Measurements from ENCODE around the gene ACVR2B. TPM values are rescaled to one million over a fixed set of nuclear protein-coding genes. Genes with fewer than 3 reads are reported as not detected.
A peak's percentile ranks its signal among the peaks of the same experiment; 100 is the strongest.

Gene ACVR2B
- total and polyA plus RNA-seq, 2 of the 13 experiments (the other 11 are each of a cell fraction or from before 2014, with no cell fraction given): 10.0 to 12.7 TPM

DNA sequence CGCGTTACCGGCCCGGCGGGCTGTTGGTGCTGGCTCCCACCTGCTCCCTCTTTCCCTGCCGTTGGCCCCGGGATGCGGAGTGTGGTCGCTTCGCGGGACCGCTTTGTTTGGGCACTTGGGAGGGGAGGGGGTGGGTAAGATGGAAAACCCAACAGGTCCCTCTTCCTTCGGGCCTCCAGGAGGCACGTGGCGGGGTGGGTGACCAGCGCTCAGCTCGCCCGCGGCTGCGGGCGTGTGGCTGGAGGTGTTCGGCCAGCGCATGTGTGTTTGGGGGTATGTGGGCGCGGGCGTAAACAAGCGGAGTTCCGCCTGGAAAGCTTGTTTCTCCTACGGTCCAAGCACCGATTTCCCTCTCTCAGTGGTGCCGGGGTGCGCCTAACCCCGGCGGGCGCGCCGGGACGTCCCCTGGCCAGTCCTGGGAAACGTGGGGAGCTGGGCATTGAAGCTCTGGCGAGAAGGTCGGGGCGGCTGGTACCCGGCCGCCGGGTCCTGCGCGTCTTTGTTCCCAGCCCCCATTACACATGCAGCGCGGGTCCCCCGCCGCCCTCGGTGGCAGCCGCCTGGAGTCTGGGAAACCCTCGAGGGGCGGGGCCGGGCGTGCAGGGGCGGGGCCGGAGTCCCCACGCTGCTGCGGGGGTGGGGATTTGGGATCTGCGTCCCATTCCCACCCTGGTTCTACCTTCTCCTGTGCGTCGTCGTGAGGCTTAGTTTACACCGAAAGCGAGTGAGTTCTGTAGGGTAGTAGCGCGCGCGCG, 1.4 kb downstream of the ACVR2B start (continued):
- TF ChIP-seq, protein P1, sequence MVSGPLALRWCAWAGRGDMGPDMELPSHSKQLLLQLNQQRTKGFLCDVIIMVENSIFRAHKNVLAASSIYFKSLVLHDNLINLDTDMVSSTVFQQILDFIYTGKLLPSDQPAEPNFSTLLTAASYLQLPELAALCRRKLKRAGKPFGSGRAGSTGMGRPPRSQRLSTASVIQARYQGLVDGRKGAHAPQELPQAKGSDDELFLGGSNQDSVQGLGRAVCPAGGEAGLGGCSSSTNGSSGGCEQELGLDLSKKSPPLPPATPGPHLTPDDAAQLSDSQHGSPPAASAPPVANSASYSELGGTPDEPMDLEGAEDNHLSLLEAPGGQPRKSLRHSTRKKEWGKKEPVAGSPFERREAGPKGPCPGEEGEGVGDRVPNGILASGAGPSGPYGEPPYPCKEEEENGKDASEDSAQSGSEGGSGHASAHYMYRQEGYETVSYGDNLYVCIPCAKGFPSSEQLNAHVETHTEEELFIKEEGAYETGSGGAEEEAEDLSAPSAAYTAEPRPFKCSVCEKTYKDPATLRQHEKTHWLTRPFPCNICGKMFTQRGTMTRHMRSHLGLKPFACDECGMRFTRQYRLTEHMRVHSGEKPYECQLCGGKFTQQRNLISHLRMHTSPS (CRISPR knock-in tag; IDR thresholded peaks at IDR 0.05; ENCODE audit: low read depth): 0 out of 2 replicates have a peak, but pooled peaks have one; percentile 46
- TF ChIP-seq AHR (CRISPR knock-in tag; IDR thresholded peaks at IDR 0.05) (peak; percentile 40; the same call in 1 of the 2 replicates), KDM2A (CRISPR knock-in tag; IDR thresholded peaks at IDR 0.05; ENCODE audit: borderline replicate concordance, low read depth) (peak; percentile 74; the same call in 1 of the 2 replicates), YEATS4 (CRISPR knock-in tag; IDR thresholded peaks at IDR 0.05; ENCODE audit: borderline replicate concordance) (peak; percentile 51; the same call in 1 of the 2 replicates), ZNF570 (CRISPR knock-in tag; IDR thresholded peaks at IDR 0.05; ENCODE audit: borderline replicate concordance) (no peak), REL (CRISPR knock-in tag; conservative IDR thresholded peaks at IDR 0.05) (0 out of 2 replicates have a peak, but pooled peaks have one; percentile 57), ZNF253 (CRISPR knock-in tag; IDR thresholded peaks at IDR 0.05; ENCODE audit: borderline replicate concordance) (no peak), POLR2G (IDR thresholded peaks at IDR 0.05; ENCODE audit: low read depth, low read length) (peak; percentile 67), MEIS2 (CRISPR knock-in tag; IDR thresholded peaks at IDR 0.05) (peak; percentile 27; the same call in 1 of the 2 replicates), ZNF431 (CRISPR knock-in tag; IDR thresholded peaks at IDR 0.05; ENCODE audit: borderline replicate concordance, low read depth) (0 out of 2 replicates have a peak, but pooled peaks have one; percentile 19), AGO2 (optimal IDR thresholded peaks at IDR 0.05; ENCODE audit: low read depth, low read length) (peak; percentile 61), ZNF629 (CRISPR knock-in tag; conservative IDR thresholded peaks at IDR 0.05) (peak; percentile 29; the same call in 1 of the 2 replicates), RARA (CRISPR knock-in tag; IDR thresholded peaks at IDR 0.05) (peak; percentile 26; the same call in 1 of the 2 replicates), ZNF841 (CRISPR knock-in tag; IDR thresholded peaks at IDR 0.05; ENCODE audit: borderline replicate concordance) (no peak), NFE2L2 (IDR thresholded peaks at IDR 0.05; ENCODE audit: low read length) (no peak), ZBTB42 (CRISPR knock-in tag; IDR thresholded peaks at IDR 0.05) (no peak), POLR2AphosphoS5 (IDR thresholded peaks at IDR 0.05; ENCODE audit: low read depth, low read length) (peak; percentile 48), SP5 (CRISPR knock-in tag; IDR thresholded peaks at IDR 0.05; ENCODE audit: borderline replicate concordance, low read depth) (peak; percentile 75), ZNF550 (CRISPR knock-in tag; IDR thresholded peaks at IDR 0.05; ENCODE audit: borderline replicate concordance) (no peak), ZBTB21 (CRISPR knock-in tag; IDR thresholded peaks at IDR 0.05) (peak; percentile 45; the same call in 1 of the 2 replicates), SMYD3 (CRISPR knock-in tag; IDR thresholded peaks at IDR 0.05) (0 out of 2 replicates have a peak, but pooled peaks have one; percentile 71), SOX5 (CRISPR knock-in tag; IDR thresholded peaks at IDR 0.05; ENCODE audit: borderline replicate concordance) (0 out of 2 replicates have a peak, but pooled peaks have one; percentile 27)
- TF ChIP-seq, protein P2, sequence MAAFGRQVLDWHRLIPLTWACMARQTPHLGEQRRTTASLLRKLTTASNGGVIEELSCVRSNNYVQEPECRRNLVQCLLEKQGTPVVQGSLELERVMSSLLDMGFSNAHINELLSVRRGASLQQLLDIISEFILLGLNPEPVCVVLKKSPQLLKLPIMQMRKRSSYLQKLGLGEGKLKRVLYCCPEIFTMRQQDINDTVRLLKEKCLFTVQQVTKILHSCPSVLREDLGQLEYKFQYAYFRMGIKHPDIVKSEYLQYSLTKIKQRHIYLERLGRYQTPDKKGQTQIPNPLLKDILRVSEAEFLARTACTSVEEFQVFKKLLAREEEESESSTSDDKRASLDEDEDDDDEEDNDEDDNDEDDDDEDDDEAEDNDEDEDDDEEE (CRISPR knock-in tag; IDR thresholded peaks at IDR 0.05): no peak
- TF ChIP-seq, protein P3, sequence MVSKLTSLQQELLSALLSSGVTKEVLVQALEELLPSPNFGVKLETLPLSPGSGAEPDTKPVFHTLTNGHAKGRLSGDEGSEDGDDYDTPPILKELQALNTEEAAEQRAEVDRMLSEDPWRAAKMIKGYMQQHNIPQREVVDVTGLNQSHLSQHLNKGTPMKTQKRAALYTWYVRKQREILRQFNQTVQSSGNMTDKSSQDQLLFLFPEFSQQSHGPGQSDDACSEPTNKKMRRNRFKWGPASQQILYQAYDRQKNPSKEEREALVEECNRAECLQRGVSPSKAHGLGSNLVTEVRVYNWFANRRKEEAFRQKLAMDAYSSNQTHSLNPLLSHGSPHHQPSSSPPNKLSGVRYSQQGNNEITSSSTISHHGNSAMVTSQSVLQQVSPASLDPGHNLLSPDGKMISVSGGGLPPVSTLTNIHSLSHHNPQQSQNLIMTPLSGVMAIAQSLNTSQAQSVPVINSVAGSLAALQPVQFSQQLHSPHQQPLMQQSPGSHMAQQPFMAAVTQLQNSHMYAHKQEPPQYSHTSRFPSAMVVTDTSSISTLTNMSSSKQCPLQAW (CRISPR knock-in tag; IDR thresholded peaks at IDR 0.05): 0 out of 2 replicates have a peak, but pooled peaks have one; percentile 7
- TF ChIP-seq, protein P4, sequence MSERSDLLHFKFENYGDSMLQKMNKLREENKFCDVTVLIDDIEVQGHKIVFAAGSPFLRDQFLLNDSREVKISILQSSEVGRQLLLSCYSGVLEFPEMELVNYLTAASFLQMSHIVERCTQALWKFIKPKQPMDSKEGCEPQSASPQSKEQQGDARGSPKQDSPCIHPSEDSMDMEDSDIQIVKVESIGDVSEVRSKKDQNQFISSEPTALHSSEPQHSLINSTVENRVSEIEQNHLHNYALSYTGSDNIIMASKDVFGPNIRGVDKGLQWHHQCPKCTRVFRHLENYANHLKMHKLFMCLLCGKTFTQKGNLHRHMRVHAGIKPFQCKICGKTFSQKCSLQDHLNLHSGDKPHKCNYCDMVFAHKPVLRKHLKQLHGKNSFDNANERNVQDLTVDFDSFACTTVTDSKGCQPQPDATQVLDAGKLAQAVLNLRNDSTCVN (CRISPR knock-in tag; IDR thresholded peaks at IDR 0.05; ENCODE audit: borderline replicate concordance): no peak

Measured in HepG2 (cell line).